ENCODE results near the gene TMEM132C.
"Not testable (repeated sequence)": the region's sequence is repeated elsewhere in the genome, so short reads cannot be mapped to it uniquely, and the experiment has no call there.

Gene TMEM132C

GRCh38 chr12:128267131-128267622, at the start of gene TMEM132C:
Gene TMEM132C, plus strand, starts transcription at chr12:128267170. Its CDS starts 233 bp downstream, at chr12:128267403.
- no peak for DNase-seq (ENCODE audit: low read depth in 2 of 2)

GRCh38 chr12:128224226-128224625, 42.7 kb upstream of the TMEM132C start:
- DNase-seq (ENCODE audit: low read depth in 2 of 2) = no peak

GRCh38 chr12:128228581-128228980, 38.4 kb upstream of the TMEM132C start:
- no peak for DNase-seq (ENCODE audit: low read depth in 2 of 2)

DNA sequence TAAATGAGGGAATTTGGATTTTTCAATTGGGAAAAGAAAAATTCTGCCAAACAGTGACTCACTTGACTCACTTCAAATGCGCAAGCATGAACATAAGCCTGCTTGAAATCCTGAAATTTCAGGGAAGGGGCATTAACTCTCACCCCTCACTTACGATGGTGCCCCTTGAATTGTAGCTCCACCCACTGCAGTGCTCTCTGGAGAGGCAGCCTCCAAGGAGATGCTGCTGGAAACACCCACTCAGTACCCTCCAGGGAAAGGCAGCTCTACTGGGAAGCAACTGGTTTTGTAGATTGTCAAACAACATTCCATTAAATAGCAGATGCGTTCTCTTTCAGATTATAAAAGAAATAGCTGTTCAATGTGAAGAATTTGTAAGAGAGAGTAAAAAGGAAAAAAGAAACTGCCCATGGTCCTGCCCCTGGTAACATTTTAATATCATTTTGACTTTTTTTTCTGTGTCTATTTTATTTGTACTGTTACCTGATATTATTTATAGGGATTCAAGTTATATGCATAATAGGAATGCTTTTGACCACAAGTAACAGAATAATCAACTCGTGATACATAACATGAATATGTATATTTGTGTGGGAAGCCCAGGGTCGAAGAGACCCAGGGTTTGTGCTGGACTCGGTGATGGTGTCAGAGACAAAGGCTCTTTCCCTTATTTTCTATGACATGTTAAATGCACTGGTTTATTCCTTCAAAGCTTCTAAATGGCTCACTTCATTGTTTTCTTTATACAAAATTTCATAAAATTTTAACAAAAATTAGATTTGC, 31.1 kb upstream of the TMEM132C start:
- DNase-seq (ENCODE audit: low read depth in 2 of 2) = no peak

DNA sequence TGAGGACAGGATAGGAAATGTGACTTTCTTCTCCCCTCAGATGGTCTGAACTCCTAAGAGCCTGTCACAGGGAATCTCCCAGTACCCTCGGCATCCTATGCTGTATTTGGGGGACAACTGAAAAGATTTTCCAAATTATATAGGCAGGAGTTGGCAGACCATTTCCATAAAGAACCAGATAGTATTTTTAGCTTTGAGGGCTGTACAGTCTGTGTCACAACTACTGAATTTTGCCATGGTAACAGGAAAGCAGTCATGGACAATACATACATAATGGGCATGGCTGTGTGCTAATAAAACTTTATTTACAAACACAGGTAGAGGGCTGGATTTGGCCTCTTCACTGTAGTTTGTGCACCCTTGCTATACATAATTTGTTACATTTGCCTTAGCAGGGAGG, 30.4 kb upstream of the TMEM132C start:
- DNase-seq (ENCODE audit: low read depth in 2 of 2) = no peak

DNA sequence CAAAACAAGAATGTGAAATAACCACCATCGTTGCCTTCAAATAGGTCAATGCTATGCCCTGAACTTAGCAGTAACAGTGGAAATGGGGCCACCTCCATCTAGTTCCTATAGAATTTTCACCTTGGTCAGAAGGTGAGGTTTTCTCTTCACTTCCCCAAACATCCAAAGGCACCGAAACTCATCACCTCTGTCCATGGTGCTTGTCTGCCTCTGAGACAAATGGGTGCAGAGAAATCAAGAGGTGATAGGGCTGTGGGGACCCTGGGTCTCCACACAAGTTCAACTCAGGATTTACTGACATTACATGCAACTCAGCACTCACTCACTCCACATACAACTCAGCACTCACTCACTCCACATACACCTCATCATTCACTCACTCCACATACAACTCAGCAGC, 26.2 kb upstream of the TMEM132C start:
- DNase-seq (ENCODE audit: low read depth in 2 of 2) = no peak

- no peak for DNase-seq (ENCODE audit: low read depth in 2 of 2)
These were observed 21.8 kb upstream of the TMEM132C start for GRCh38 chr12:128245121-128245520.

- no peak for DNase-seq (ENCODE audit: low read depth in 2 of 2)
These were observed 21.1 kb upstream of the TMEM132C start for GRCh38 chr12:128245905-128246304.

DNA sequence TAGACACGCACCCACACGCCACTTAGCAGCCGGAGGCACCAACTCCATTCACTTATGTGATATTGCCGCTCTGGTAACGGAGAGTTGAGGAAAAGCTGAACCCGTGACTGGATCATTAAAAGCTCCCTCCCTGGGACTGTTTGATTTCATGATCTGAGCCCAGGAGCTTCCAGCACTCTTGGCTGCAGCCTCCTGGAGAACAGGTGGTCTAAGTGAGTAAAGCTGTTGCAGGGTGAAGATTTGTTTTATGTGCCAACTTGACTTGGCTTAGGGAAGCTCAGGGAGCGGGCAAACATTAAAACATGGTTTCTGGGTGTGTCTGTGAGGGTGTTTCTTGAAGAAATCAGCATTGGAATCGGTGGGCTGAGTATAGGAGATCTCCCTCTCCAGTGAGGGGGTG, 16.9 kb upstream of the TMEM132C start:
- DNase-seq (ENCODE audit: low read depth in 2 of 2) = no peak

- not testable (repeated sequence) for DNase-seq (ENCODE audit: low read depth in 2 of 2)
These were observed 13.1 kb upstream of the TMEM132C start for GRCh38 chr12:128253829-128254228.

GRCh38 chr12:128258866-128259555, 8.0 kb upstream of the TMEM132C start:
- no peak for DNase-seq (ENCODE audit: low read depth in 2 of 2)

DNA sequence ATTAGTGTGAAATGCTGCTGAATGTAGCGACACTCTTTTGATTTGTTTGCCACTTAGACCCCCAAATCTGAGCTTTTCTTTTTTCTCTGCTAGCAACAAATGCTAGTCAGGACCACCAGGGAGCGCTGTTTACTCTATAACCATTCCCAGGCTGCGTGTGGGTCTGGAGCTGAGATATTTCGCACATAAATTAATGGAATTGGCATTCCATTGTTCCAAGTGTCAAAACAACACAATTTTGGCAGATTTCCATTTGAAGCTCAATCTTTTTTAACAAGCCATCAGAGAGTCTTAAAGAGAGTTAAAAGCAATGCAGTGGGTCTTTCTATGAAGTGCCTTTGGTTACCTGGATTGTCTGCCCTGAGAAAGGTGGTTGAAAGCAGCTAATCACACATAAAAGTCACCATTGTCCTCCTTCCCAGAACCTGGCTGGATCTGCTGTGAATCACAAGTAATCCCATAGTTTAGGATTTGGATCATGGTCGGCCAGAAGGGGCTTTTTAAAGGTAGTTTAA, 7.4 kb upstream of the TMEM132C start:
- no peak for DNase-seq (ENCODE audit: low read depth in 2 of 2)

DNA sequence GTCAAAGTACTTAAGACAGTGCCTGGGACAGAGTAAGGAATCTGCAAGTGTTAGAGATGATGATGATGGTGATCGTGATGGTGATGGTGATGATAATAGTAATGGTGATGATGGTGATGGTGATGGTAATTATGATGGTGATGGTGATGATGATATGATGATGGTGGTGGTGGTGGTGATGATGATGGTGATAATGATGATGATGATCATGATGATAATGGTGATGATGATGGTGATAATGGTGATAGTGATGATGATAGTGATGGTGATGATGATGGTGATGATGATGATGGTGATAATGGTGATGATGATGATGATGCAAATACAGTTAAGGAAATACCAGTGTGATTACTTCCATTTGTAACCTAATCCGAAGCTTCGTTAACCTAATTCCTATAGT, 5.2 kb upstream of the TMEM132C start:
- no peak for DNase-seq (ENCODE audit: low read depth in 2 of 2)

- no peak for DNase-seq (ENCODE audit: low read depth in 2 of 2)
These were observed 1.4 kb upstream of the TMEM132C start for GRCh38 chr12:128265566-128265965.

- no peak for DNase-seq (ENCODE audit: low read depth in 2 of 2)
These were observed 884 bp upstream of the TMEM132C start for GRCh38 chr12:128266086-128266485.

- no peak for DNase-seq (ENCODE audit: low read depth in 2 of 2)
These were observed 334 bp upstream of the TMEM132C start for GRCh38 chr12:128266541-128267130.

DNA sequence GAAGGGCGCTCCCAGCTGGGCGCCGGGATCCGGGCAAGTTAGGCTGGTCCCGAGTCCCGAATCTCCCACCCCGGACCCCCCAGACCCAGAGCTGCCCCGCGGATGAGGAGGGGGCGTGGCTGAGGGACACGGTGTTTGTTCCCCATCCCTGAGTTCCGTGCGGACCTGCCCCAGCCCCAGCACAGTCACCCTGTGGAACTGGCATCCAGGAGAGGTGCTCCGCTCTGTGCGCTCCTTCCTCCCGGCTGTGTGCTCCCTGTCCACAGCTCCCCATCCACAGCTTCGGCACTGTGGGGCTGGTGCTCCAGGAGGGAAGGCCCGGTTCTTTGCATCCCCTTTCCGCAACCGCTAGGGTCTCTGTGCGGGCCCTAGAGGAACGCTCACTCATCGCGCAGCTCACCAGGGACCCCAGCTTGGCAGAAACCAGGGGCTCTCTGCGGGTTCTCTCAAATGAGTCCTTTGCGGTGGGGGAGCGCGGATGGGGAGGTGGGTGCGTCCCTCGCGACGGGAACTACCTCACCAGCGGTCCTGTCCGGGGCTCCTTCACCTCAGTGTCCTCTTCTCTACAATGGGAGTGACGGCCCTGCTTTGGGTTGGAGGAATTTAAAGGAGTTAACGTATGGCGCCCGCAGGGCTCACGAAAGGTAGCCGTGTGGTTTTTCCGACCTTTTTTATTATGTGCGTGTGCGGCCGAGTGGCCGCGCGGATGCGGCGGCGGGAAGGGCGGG, 845 bp downstream of the TMEM132C start:
- DNase-seq (ENCODE audit: low read depth in 2 of 2) = no peak

DNA sequence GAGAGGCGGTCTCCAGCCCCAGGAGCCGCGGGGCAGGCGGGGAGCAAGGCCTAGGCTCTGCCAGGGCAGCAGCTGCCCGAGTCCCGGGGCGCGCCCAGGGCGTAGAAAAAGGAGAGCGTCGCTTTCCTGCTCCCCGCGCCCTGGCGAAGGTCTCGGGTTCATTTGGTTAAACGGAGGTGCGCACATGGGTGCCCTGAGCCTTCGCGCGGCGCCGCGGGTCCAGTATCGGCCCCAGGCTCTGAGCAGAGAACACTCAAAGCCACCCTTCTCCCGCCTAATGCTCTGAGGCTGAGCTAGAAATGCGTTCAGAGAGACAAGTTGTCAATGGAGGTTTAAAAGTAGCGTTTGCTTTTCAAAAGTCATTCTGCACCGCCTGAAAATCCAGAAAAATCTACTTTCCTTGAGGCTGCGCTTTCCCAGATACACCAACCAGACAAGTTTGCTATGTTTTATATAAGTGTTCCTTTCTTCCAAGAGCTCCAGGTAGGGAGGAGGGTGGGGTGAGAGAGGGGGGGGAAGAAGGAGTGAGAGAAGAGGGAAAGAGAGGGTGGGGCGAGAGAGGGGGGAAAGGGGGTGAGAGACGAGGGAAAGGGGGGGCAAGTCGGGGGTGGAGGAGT, 1.5 kb downstream of the TMEM132C start:
- no peak for DNase-seq (ENCODE audit: low read depth in 2 of 2)

DNA sequence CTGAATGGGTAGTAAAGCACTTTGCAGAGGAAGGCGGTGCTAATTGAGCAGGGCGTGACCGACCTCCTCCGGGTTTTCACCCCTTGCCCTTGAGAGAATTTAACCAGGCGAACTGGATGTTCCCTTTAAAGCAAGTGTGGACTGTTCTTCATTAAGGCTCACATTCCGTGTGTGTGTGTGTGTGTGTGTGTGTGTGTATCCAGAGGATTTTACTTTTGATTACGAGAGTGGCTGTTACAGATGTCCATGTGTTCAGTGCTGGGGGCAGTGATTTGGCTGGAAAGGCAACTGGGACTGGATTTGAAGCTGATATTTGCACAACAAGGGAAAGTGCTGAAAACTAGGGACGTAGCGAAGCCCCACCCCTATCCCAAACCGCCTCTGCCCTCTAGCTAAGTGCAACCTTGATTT, 2.2 kb downstream of the TMEM132C start:
- DNase-seq (ENCODE audit: low read depth in 2 of 2) = no peak

DNA sequence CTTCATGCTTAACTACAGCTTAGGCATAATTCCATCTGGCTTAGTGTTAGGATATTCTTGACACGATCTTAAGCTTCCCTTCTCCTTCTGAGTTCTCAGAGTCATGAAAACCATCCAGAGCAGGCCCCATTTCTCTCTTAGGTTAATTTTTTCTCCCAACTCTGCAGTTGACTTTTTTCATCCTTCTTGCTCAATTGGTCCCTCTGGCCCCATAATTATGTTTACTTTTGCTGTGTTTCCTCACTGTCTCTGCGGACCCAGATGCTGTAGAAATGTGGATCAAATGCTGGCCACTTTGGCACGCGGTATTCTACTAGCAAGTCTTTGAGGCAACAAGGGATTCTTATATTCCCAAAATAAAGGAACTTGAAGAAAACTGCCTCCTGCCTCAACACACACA, 9.5 kb downstream of the TMEM132C start:
- no peak for DNase-seq (ENCODE audit: low read depth in 2 of 2)

DNA sequence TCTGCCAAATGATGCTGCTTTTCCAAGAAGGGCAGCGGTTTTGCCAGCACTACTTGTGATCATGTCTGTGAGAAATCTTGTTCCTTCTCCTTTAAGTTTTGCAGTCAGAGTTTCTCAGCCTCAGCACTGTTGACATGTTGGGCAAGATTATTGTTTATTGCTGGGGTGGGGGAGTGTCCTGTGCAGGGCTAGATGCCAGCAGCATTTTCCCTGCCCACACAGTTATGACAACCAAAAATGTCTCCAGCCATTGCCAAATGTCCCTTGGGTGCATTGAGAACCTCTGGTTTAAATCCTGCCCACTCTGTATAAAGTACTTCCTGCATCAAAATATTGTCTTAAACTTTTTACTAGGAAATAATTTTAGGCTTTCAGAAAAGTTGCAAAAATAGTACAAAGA, 20.0 kb downstream of the TMEM132C start:
- no peak for DNase-seq (ENCODE audit: low read depth in 2 of 2)

All from stimulated activated CD8-positive, alpha-beta memory T cell treated with anti-CD3 and anti-CD28 coated beads, Interleukin-15, amount 100 ng/mL, for 48 hours (primary cell).